Measurements from ENCODE around the gene NDFIP2. TPM values are rescaled to one million over a fixed set of nuclear protein-coding genes. Genes with fewer than 3 reads are reported as not detected.

Gene NDFIP2
- total RNA-seq, 4 donors from 2014 or later: 16.8 to 26.7 (median 20.6) TPM

GRCh38 chr13:79492313-79492798, 11.4 kb downstream of the NDFIP2 start:
- peak; percentile 66 for ATAC-seq (ENCODE audit: low FRiP score)

GRCh38 chr13:79492918-79493594, 12.1 kb downstream of the NDFIP2 start:
- ATAC-seq (ENCODE audit: low FRiP score) (no peak), DNase-seq (ENCODE audit: low spot score) (no peak)
- no peak for TF ChIP-seq CTCF (IDR thresholded peaks at IDR 0.05)

More at GRCh38 chr13:79492313-79492798, 11.4 kb downstream of the NDFIP2 start:
- TF ChIP-seq CTCF (IDR thresholded peaks at IDR 0.05): no peak
- DNase-seq (ENCODE audit: low spot score): no peak

GRCh38 chr13:79496188-79496587, 15.2 kb downstream of the NDFIP2 start:
- ATAC-seq (ENCODE audit: low FRiP score) (no peak), DNase-seq (ENCODE audit: low spot score) (no peak)
- no peak for TF ChIP-seq CTCF (IDR thresholded peaks at IDR 0.05)

DNA sequence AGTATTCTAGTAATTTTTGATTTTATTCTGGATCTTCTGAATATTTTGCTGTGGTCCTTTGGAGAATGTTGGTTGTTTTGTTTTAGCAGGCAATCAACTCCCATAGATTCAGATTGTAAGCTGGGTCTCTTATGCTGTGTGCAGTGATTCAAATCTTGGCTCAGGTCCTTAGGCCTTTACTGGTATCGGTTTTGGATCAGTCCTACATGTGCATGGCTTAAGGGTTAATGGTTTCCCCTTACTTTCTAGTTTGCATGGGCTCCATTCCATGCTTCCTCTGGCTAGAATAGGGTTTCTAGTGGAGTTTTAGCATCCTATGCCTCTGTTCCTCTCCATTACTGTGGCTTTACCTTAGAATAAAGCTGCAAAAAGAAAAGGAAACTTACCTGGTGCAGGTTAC, 16.1 kb downstream of the NDFIP2 start:
- no peak for TF ChIP-seq CTCF (IDR thresholded peaks at IDR 0.05)
- DNase-seq (ENCODE audit: low spot score) (no peak), ATAC-seq (ENCODE audit: low FRiP score) (no peak)

DNA sequence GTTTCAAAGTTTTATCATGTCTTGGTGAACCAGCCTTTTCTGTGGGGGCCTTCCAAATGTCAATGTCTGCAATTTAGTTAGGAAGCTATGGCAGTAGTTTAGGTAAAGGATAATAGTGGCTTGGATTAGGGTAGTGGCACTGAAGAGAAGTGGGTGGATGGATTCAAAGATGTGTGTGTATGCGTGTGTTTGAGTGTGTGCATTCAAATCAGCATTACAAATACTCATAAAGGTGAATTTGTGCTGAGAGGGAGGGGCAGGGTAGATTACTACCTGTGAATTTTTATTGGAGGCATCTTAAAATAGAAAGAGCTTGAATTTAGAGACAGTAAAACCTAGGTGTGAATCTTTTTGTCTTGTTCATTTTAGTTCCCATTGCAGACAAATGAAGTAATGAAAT, 16.9 kb downstream of the NDFIP2 start:
- no peak for TF ChIP-seq CTCF (IDR thresholded peaks at IDR 0.05)
- DNase-seq (ENCODE audit: low spot score) (no peak), ATAC-seq (ENCODE audit: low FRiP score) (no peak)

DNA sequence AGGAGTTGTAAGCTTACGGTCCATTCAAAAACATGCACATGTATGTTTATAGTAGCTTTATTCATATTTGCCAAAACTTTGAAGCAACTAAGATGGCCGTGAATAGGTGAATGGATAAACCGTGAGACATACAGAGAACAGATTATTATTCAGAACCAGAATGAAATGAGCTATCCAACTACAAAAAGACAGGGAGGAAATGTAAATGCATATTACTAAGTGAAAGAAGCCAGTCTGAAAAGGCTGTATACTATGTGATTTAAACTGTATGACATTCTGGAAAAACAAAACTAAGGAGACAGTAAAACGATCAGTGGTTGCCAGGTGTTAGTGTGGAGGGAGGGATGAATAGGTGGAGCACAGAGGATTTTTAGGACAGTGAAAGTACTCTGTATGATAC, 19.9 kb downstream of the NDFIP2 start:
- ATAC-seq (ENCODE audit: low FRiP score): no peak
- no peak for DNase-seq (ENCODE audit: low spot score)
- TF ChIP-seq CTCF (IDR thresholded peaks at IDR 0.05): no peak

GRCh38 chr13:79501538-79502232, 20.7 kb downstream of the NDFIP2 start:
- DNase-seq (ENCODE audit: low spot score) (no peak), ATAC-seq (ENCODE audit: low FRiP score) (no peak)
- TF ChIP-seq CTCF (IDR thresholded peaks at IDR 0.05): no peak
